Effector memory CD8-positive, alpha-beta T cell (primary cell): ENCODE measurements around the gene OSBPL10.
A peak's percentile ranks its signal among the peaks of the same experiment; 100 is the strongest.

ENCODE experiments used
- ATAC-seq: fragments of 150-1000 bp; cut with Tn5 transposase; replicated peaks from 2 replicates; pipeline ENCODE4 v1.10.0; 2021; ENCODE audit warnings: mild to moderate bottlenecking, moderate library complexity
- DNase-seq, 3 experiments: peaks; one replicate each; pipeline ENCODE4 v3.0.0; 2021
- H3K27ac Mint-ChIP-seq, 2 donors: one replicate each; pipeline ENCODE4 v1.8.0; 2022; ENCODE audit warnings: mild to moderate bottlenecking in 2 of 2, mixed read lengths in 2 of 2, moderate library complexity in 2 of 2
- H3K27me3 Mint-ChIP-seq, 2 donors: one replicate each; pipeline ENCODE4 v1.8.0; 2022; ENCODE audit warnings: mixed read lengths in 2 of 2
- H3K36me3 Mint-ChIP-seq: one replicate; pipeline ENCODE4 v1.8.0; 2022; ENCODE audit warnings: mild to moderate bottlenecking, moderate library complexity, mixed read lengths; ENCODE audit not compliant: insufficient read depth
- H3K4me1 Mint-ChIP-seq, 2 donors: one replicate each; pipeline ENCODE4 v1.8.0; 2022; ENCODE audit warnings: low read depth in 2 of 2, mixed read lengths in 2 of 2
- H3K4me3 Mint-ChIP-seq, 2 donors: one replicate each; pipeline ENCODE4 v1.8.0; 2022; ENCODE audit warnings: mild to moderate bottlenecking in 2 of 2, mixed read lengths in 2 of 2, moderate library complexity in 2 of 2
- H3K9me3 Mint-ChIP-seq, 2 donors: one replicate each; pipeline ENCODE4 v1.8.0; 2022; ENCODE audit warnings: mixed read lengths in 2 of 2

The OSBPL10 gene

GRCh38 chr3:31709526-31709925 is 271.5 kb downstream of the OSBPL10 start:
- Mint-ChIP-seq H3K27me3 (peaks cover 32 to 33% of the 10 kb centered on the region in 2 donors), H3K9me3 (no peaks in the 10 kb centered on the region), H3K4me1 (no peaks in the 10 kb centered on the region), H3K4me3 (no peak overlapping the region), H3K36me3 (peaks cover 2% of the 10 kb centered on the region), H3K27ac (no peak overlapping the region)
- ATAC-seq = no peak
- DNase-seq = no peak

GRCh38 chr3:31709005-31709404 is 272.1 kb downstream of the OSBPL10 start:
- no peaks in the 10 kb centered on the region for H3K9me3 Mint-ChIP-seq
- H3K36me3 Mint-ChIP-seq = peaks cover 2% of the 10 kb centered on the region
- peaks cover 27 to 33% of the 10 kb centered on the region in 2 donors for H3K27me3 Mint-ChIP-seq
- H3K4me1 Mint-ChIP-seq = no peaks in the 10 kb centered on the region
- DNase-seq (no peak), ATAC-seq (no peak)
- no peak overlapping the region for H3K27ac Mint-ChIP-seq
- no peak overlapping the region for H3K4me3 Mint-ChIP-seq

- ATAC-seq (no peak), DNase-seq (no peak)
- Mint-ChIP-seq H3K4me3 (no peak overlapping the region), H3K27ac (no peak overlapping the region), H3K36me3 (peaks cover 2% of the 10 kb centered on the region), H3K4me1 (no peaks in the 10 kb centered on the region), H3K27me3 (peaks cover 36 to 45% of the 10 kb centered on the region in 2 donors), H3K9me3 (no peaks in the 10 kb centered on the region)
Measured at GRCh38 chr3:31707286-31707685, 273.8 kb downstream of the OSBPL10 start.

DNA sequence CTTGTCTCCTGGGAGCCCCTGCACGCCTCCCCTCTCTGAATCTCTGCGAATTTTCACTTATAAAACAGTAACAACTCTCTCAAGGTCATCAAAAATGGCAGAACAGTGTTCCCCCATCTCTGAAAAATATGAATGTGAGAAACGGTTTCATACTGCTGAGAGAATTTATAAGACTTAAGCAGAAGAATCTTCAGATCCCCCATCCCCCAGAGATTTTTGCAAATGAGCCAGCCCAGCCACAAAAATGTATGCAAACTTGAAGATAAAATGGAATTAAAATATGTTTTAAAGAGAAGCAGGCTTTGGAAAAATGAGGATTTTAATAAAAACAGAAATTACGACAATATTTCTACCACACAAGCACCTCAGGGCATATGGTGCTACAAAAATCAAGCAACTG is 275.3 kb downstream of the OSBPL10 start:
- no peak overlapping the region for H3K4me3 Mint-ChIP-seq
- no peaks in the 10 kb centered on the region for H3K9me3 Mint-ChIP-seq
- ATAC-seq (no peak), DNase-seq (no peak)
- no peak overlapping the region for H3K27ac Mint-ChIP-seq
- H3K36me3 Mint-ChIP-seq = no peaks in the 10 kb centered on the region
- H3K27me3 Mint-ChIP-seq = peaks cover 50 to 61% of the 10 kb centered on the region in 2 donors
- no peaks in the 10 kb centered on the region for H3K4me1 Mint-ChIP-seq

GRCh38 chr3:31704591-31705179 is 276.4 kb downstream of the OSBPL10 start:
- H3K27me3 Mint-ChIP-seq = peaks cover 51 to 54% of the 10 kb centered on the region in 2 donors
- no peak overlapping the region for H3K4me3 Mint-ChIP-seq
- no peaks in the 10 kb centered on the region for H3K9me3 Mint-ChIP-seq
- ATAC-seq (no peak), DNase-seq (no peak)
- no peak overlapping the region for H3K27ac Mint-ChIP-seq
- H3K4me1 Mint-ChIP-seq = no peaks in the 10 kb centered on the region
- H3K36me3 Mint-ChIP-seq = no peaks in the 10 kb centered on the region

- H3K27ac Mint-ChIP-seq = no peak overlapping the region
- H3K4me3 Mint-ChIP-seq = no peak overlapping the region
- no peaks in the 10 kb centered on the region for H3K4me1 Mint-ChIP-seq
Measured at GRCh38 chr3:31704156-31704555, 276.9 kb downstream of the OSBPL10 start.

GRCh38 chr3:31701286-31701685 is 279.8 kb downstream of the OSBPL10 start:
- H3K36me3 Mint-ChIP-seq = no peaks in the 10 kb centered on the region
- H3K4me3 Mint-ChIP-seq = no peak overlapping the region
- H3K4me1 Mint-ChIP-seq = no peaks in the 10 kb centered on the region
- DNase-seq (no peak), ATAC-seq (no peak)
- H3K9me3 Mint-ChIP-seq = no peaks in the 10 kb centered on the region
- H3K27me3 Mint-ChIP-seq = peaks cover 46 to 54% of the 10 kb centered on the region in 2 donors
- no peak overlapping the region for H3K27ac Mint-ChIP-seq

More at GRCh38 chr3:31704156-31704555, 276.9 kb downstream of the OSBPL10 start:
- ATAC-seq (no peak), DNase-seq (no peak)
- Mint-ChIP-seq H3K36me3 (no peaks in the 10 kb centered on the region), H3K9me3 (no peaks in the 10 kb centered on the region), H3K27me3 (peaks cover 51 to 54% of the 10 kb centered on the region in 2 donors)

- H3K9me3 Mint-ChIP-seq = no peaks in the 10 kb centered on the region
- no peak for DNase-seq
- no peak overlapping the region for H3K4me3 Mint-ChIP-seq
- no peak overlapping the region for H3K27ac Mint-ChIP-seq
- no peaks in the 10 kb centered on the region for H3K36me3 Mint-ChIP-seq
- no peak for ATAC-seq
- peaks cover 34 to 38% of the 10 kb centered on the region in 2 donors for H3K27me3 Mint-ChIP-seq
- no peaks in the 10 kb centered on the region for H3K4me1 Mint-ChIP-seq
Measured at GRCh38 chr3:31699309-31699953, 281.6 kb downstream of the OSBPL10 start.

DNA sequence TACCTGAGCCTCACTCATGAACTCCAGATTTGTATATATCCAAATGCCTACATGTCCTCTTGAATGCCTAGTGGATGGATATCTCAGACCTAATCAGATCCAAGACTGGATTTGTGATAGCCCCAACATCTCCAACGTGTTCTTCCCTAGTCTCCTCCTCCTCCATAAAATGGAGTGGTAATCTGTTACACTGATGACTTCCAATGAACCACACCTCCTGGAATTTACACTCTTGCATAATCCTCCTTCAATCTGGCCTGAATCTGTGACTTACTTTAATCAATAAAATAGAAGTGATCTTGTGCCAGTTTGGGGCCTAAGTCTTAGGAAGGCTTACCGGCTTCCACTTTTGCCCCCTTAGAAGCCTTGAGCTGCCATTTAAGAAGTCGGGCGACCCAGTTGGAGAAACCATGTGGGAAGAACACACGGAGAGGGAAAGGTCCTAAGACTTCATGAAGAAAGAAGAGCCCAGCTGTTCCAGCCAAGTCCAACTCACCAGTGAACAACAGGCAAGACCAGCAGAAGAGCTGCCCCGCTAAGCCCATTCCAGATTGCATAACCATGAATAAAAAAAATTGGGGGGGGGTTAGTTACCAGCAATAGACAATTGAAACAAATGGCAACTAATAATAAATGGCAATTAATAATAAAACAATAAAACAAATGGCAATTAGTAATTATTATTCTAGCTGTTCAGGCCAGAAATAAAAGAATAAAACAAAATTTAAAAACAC is 284.1 kb downstream of the OSBPL10 start:
- H3K9me3 Mint-ChIP-seq = no peaks in the 10 kb centered on the region
- H3K27me3 Mint-ChIP-seq = peaks cover 14 to 20% of the 10 kb centered on the region in 2 donors
- no peaks in the 10 kb centered on the region for H3K4me1 Mint-ChIP-seq
- H3K27ac Mint-ChIP-seq = no peak overlapping the region
- no peaks in the 10 kb centered on the region for H3K36me3 Mint-ChIP-seq
- ATAC-seq (no peak), DNase-seq (no peak)
- H3K4me3 Mint-ChIP-seq = no peak overlapping the region

- Mint-ChIP-seq H3K27ac (no peak overlapping the region), H3K4me1 (no peaks in the 10 kb centered on the region)
- no peak for DNase-seq
Measured at GRCh38 chr3:31696009-31696297, 285.1 kb downstream of the OSBPL10 start.

DNA sequence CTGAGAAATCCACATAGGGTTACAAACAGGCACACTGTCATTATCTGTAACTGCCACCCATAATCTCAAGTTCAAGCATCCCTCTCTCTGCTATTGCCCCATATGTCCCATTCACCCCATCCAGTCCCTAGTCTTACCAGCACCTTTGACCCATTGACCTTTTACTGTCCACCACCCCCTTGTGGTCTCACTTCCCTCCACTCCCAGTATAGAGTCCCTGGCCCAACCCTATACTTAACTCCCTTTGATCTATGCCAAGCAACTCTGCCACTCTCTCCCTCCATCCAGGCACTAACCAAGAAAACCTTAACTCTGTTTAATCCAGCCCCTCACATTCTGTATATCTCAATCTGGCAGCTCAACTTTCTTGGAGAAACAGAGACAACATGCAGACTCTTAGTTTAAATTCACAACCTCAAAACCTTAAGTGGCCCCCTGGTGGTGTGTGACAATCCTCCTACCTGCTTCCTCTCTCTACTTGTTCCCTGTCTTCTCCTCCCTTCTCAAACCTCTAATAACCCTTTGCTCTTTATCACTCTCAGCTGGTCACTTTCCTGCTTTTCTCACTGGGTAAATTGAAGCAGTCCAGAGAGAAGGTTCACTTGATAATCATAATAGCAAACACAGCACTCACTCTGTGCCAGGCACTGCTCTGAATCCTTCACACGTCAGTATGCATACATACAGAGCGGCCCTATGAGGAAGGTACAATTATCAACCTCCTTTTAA is 285.6 kb downstream of the OSBPL10 start:
- no peak for ATAC-seq
- H3K36me3 Mint-ChIP-seq = no peaks in the 10 kb centered on the region
- DNase-seq = peak in 1 of 3 experiments; percentile 5
- no peak overlapping the region for H3K27ac Mint-ChIP-seq
- H3K9me3 Mint-ChIP-seq = no peaks in the 10 kb centered on the region
- peaks cover 0 to 8% of the 10 kb centered on the region in 2 donors for H3K27me3 Mint-ChIP-seq
- no peak overlapping the region for H3K4me3 Mint-ChIP-seq
- H3K4me1 Mint-ChIP-seq = no peaks in the 10 kb centered on the region

More at GRCh38 chr3:31696009-31696297, 285.1 kb downstream of the OSBPL10 start:
- no peak for ATAC-seq
- Mint-ChIP-seq H3K4me3 (no peak overlapping the region), H3K27me3 (peaks cover 3 to 10% of the 10 kb centered on the region in 2 donors), H3K36me3 (no peaks in the 10 kb centered on the region), H3K9me3 (no peaks in the 10 kb centered on the region)

DNA sequence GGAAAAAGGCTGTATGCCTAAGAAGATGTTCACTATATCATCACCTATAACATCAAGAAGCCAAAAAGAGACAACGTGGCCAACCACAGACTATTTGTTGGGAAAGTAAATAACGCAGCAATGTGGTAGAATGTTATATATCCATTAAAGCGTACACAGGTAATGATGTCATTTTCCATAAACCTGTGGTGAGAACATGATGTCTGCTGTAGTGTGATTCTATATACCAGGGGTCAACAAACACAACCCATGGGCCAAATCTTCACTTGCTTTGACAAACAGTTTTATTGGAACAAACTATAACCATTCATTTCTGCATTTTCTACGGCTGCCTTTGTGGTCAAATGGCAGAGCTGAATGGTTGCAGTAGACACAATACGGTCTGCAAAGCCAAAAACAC is 287.7 kb downstream of the OSBPL10 start:
- Mint-ChIP-seq H3K4me3 (no peak overlapping the region), H3K27me3 (peaks cover 0 to under 1% of the 10 kb centered on the region in 2 donors), H3K4me1 (no peaks in the 10 kb centered on the region), H3K36me3 (no peaks in the 10 kb centered on the region), H3K9me3 (peaks cover 0 to 7% of the 10 kb centered on the region in 2 donors), H3K27ac (no peak overlapping the region)
- DNase-seq (no peak), ATAC-seq (no peak)

- H3K36me3 Mint-ChIP-seq = no peaks in the 10 kb centered on the region
- H3K27me3 Mint-ChIP-seq = no peaks in the 10 kb centered on the region
- no peak for DNase-seq
- peaks cover 0 to 7% of the 10 kb centered on the region in 2 donors for H3K9me3 Mint-ChIP-seq
- no peak for ATAC-seq
- no peak overlapping the region for H3K4me3 Mint-ChIP-seq
- no peak overlapping the region for H3K27ac Mint-ChIP-seq
- no peaks in the 10 kb centered on the region for H3K4me1 Mint-ChIP-seq
Measured at GRCh38 chr3:31692751-31693150, 288.3 kb downstream of the OSBPL10 start.
